ENCODE data around the gene HEG1.

GRCh38 chr3:124952282-124952855 is 103.4 kb downstream of the HEG1 start:
- TF ChIP-seq CTCF (IDR thresholded peaks at IDR 0.05) (no peak), EP300 (IDR thresholded peaks at IDR 0.05) (no peak), POLR2A (IDR thresholded peaks at IDR 0.05) (no peak)
